PC-3 (cell line): ENCODE measurements around the gene KCND3. TPM values are rescaled to one million over a fixed set of nuclear protein-coding genes. Genes with fewer than 3 reads are reported as not detected.

Experiments
- ATAC-seq: fragments of 200-7000 bp; cut with Tn5 transposase; 2 replicates; pipeline ENCODE4 v1.9.1; 2020; ENCODE audit warnings: mild to moderate bottlenecking, moderate library complexity
- BruUV-seq: library from RNA; stranded (reverse); fragments of 400-500 nt; replicated peaks from 2 replicates; lab custom pipeline; 2021; lab: Mats Ljungman, UMichigan
- CTCF ChIA-PET: fragments of 300-600 bp; sonication (Branson Sonifier 250); formaldehyde crosslinking; loops from one replicate; lab custom pipeline; 2022; ENCODE audit warnings: antibody characterized with exemption; lab: Charles Lee
- POLR2A ChIA-PET: fragments of 300-600 bp; sonication (Branson Sonifier 250); formaldehyde crosslinking; loops from one replicate; lab custom pipeline; 2022; ENCODE audit warnings: antibody characterized with exemption; ENCODE audit not compliant: unreplicated experiment; lab: Charles Lee
- DNase-seq: peaks from one replicate; pipeline ENCODE4 v3.0.0-alpha.2; 2015
- H2AFZ ChIP-seq: fragments of 300-600 bp; sonication (generic); 2 replicates; pipeline ENCODE4 v1.6.0; 2016; ENCODE audit warnings: antibody characterized with exemption, low read length
- H3F3A ChIP-seq: fragments of 300-600 bp; sonication (generic); one replicate; pipeline ENCODE4 v1.6.0; 2017; ENCODE audit warnings: antibody characterized with exemption, low read length, control low read depth, mild to moderate bottlenecking; ENCODE audit not compliant: unreplicated experiment
- H3K27ac ChIP-seq: fragments of 300-600 bp; sonication (generic); 2 replicates; pipeline ENCODE4 v1.5.1; 2016; ENCODE audit warnings: mild to moderate bottlenecking, low read length
- H3K27me3 ChIP-seq: fragments of 300-600 bp; sonication (generic); 2 replicates; pipeline ENCODE4 v1.6.1; 2016; ENCODE audit warnings: low read length, mixed read lengths
- H3K36me3 ChIP-seq: fragments of 300-600 bp; sonication (generic); 2 replicates; pipeline ENCODE4 v1.6.1; 2016; ENCODE audit warnings: low read depth, mixed run types, low read length, mixed read lengths
- H3K4me1 ChIP-seq: fragments of 300-600 bp; sonication (generic); 2 replicates; pipeline ENCODE4 v1.5.1; 2016; ENCODE audit warnings: low read length; ENCODE audit not compliant: insufficient read depth
- H3K4me2 ChIP-seq: fragments of 300-600 bp; sonication (generic); 2 replicates; pipeline ENCODE4 v1.6.0; 2016; ENCODE audit warnings: low read length
- H3K4me3 ChIP-seq: fragments of 300-600 bp; sonication (generic); 2 replicates; pipeline ENCODE4 v1.5.1; 2016; ENCODE audit warnings: mild to moderate bottlenecking, low read length, mixed read lengths
- H3K79me2 ChIP-seq: fragments of 300-600 bp; sonication (generic); 2 replicates; pipeline ENCODE4 v1.6.1; 2017; ENCODE audit warnings: low read length, mixed read lengths
- H3K9ac ChIP-seq: fragments of 300-600 bp; sonication (generic); 2 replicates; pipeline ENCODE4 v1.6.0; 2016; ENCODE audit warnings: mild to moderate bottlenecking, low read length
- H3K9me2 ChIP-seq: fragments of 300-600 bp; sonication (generic); replicated peaks from 2 replicates; pipeline ENCODE4 v1.6.1; 2016; ENCODE audit warnings: mixed run types, low read length, mixed read lengths
- H3K9me3 ChIP-seq: fragments of 300-600 bp; sonication (generic); 2 replicates; pipeline ENCODE4 v1.6.1; 2016; ENCODE audit warnings: low read length, mixed read lengths
- H4K20me1 ChIP-seq: fragments of 300-600 bp; sonication (generic); 2 replicates; pipeline ENCODE4 v1.6.1; 2016; ENCODE audit warnings: low read length, mixed read lengths
- EZH2 ChIP-seq: fragments of 300-600 bp; sonication (generic); IDR thresholded peaks from one replicate; pipeline ENCODE4 v1.6.1; 2017; ENCODE audit warnings: antibody characterized with exemption, mild to moderate bottlenecking, low read length; ENCODE audit not compliant: unreplicated experiment
- EZH2phosphoT487 ChIP-seq: fragments of 300-600 bp; sonication (generic); IDR thresholded peaks from 2 replicates; pipeline ENCODE4 v1.6.1; 2018; ENCODE audit warnings: mild to moderate bottlenecking, antibody characterized with exemption, low read length, borderline replicate concordance
- intact Hi-C: fragments of 100-400 bp; cut with micrococcal nuclease; formaldehyde crosslinking; loops from 2 replicates; pipeline ENCODE4 v1.9.0; 2023
- total RNA-seq: library from RNA; depleted of rRNA; stranded (reverse); fragments of >200 nt; gene quantifications from 2 replicates; pipeline ENCODE4 v1.2.3, GENCODE V29; 2014
- TF ChIP-seq, protein P1 (sequence below): fragments of 300-600 bp; sonication (generic); conservative IDR thresholded peaks from 2 replicates; pipeline ENCODE4 v1.5.1; 2017; ENCODE audit warnings: antibody characterized with exemption, low read depth, mild to moderate bottlenecking, low read length

Gene KCND3
- total RNA-seq, 1 experiment from 2014 or later, result not detected

DNA sequence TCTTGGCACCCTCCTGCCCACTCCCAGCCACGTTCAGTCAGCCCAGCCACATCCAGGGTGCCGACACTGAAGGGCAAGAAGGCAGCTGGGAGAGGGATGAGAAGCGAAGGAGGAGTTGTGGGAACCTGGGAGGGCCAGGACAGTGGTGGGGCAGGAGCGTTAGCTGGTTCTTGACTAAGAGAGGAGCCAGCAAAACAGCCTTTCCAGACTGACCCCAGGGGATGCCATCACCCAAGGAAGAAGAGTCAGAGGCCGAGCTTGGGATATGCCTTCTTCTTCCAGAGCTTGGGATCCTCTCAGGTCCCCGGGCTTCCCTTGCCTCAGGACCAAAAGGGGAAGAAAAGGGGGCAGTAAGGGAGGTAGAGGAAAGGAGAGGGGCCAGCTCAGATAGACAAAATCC is 257.5 kb downstream of the KCND3 start:
- no peaks in the 10 kb centered on the region for H3K4me1 ChIP-seq
- BruUV-seq, result no TSS peak
- POLR2A ChIA-PET, result no interaction called here
- no peaks in the 10 kb centered on the region for H3K79me2 ChIP-seq
- H3K4me3 ChIP-seq, result no peak overlapping the region
- no peak for DNase-seq
- no peak for TF ChIP-seq EZH2
- TF ChIP-seq, protein P1, sequence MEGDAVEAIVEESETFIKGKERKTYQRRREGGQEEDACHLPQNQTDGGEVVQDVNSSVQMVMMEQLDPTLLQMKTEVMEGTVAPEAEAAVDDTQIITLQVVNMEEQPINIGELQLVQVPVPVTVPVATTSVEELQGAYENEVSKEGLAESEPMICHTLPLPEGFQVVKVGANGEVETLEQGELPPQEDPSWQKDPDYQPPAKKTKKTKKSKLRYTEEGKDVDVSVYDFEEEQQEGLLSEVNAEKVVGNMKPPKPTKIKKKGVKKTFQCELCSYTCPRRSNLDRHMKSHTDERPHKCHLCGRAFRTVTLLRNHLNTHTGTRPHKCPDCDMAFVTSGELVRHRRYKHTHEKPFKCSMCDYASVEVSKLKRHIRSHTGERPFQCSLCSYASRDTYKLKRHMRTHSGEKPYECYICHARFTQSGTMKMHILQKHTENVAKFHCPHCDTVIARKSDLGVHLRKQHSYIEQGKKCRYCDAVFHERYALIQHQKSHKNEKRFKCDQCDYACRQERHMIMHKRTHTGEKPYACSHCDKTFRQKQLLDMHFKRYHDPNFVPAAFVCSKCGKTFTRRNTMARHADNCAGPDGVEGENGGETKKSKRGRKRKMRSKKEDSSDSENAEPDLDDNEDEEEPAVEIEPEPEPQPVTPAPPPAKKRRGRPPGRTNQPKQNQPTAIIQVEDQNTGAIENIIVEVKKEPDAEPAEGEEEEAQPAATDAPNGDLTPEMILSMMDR, result no peak
- H3K36me3 ChIP-seq, result no peaks in the 10 kb centered on the region
- H3K27me3 ChIP-seq, result no peaks in the 10 kb centered on the region
- H3K9me2 ChIP-seq, result no peaks in the 10 kb centered on the region
- H3K27ac ChIP-seq, result no peak overlapping the region
- intact Hi-C loops, result no loop called here
- no peaks in the 10 kb centered on the region for H4K20me1 ChIP-seq
- no peak overlapping the region for H2AFZ ChIP-seq
- H3K9me3 ChIP-seq, result no peaks in the 10 kb centered on the region
- no peaks in the 10 kb centered on the region for H3F3A ChIP-seq
- H3K4me2 ChIP-seq, result no peak overlapping the region
- CTCF ChIA-PET, result no interaction called here
- ATAC-seq, result no peak
- H3K9ac ChIP-seq, result no peak overlapping the region

DNA sequence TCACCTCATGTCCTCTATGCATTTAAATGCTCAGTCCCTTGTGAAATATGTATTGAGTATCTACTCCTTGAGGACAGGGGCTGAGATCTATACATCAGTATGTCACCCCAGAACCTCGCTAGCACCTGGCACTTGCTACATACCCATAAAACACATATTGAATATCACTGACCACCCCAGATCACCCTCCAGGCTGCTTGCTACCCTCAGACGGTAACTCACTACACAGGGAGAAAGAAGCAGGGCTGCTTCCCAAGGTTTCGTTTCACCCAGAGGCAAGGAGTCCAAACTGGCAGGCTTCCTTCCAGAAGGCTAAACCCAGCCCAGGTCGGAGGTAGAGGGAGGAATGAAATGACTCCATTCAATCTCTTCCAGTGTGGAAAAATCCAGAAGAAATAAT is 258.8 kb downstream of the KCND3 start:
- intact Hi-C loops, result no loop called here
- H3K9ac ChIP-seq, result no peak overlapping the region
- no peak for TF ChIP-seq EZH2phosphoT487
- TF ChIP-seq, protein P1, result no peak
- no peak for TF ChIP-seq EZH2
- no peak overlapping the region for H3K4me2 ChIP-seq
- ATAC-seq, result no peak
- ChIA-PET CTCF (no interaction called here), POLR2A (no interaction called here)
- no peak for DNase-seq
- no peaks in the 10 kb centered on the region for H3K27me3 ChIP-seq
- H3K9me2 ChIP-seq, result no peaks in the 10 kb centered on the region
- H2AFZ ChIP-seq, result no peak overlapping the region
- H3K4me3 ChIP-seq, result no peak overlapping the region
- H3K4me1 ChIP-seq, result no peaks in the 10 kb centered on the region
- no peaks in the 10 kb centered on the region for H3K9me3 ChIP-seq
- no peak overlapping the region for H3K27ac ChIP-seq
- no peaks in the 10 kb centered on the region for H3K79me2 ChIP-seq
- H3K36me3 ChIP-seq, result no peaks in the 10 kb centered on the region
- BruUV-seq, result no TSS peak
- H3F3A ChIP-seq, result no peaks in the 10 kb centered on the region
- H4K20me1 ChIP-seq, result no peaks in the 10 kb centered on the region

DNA sequence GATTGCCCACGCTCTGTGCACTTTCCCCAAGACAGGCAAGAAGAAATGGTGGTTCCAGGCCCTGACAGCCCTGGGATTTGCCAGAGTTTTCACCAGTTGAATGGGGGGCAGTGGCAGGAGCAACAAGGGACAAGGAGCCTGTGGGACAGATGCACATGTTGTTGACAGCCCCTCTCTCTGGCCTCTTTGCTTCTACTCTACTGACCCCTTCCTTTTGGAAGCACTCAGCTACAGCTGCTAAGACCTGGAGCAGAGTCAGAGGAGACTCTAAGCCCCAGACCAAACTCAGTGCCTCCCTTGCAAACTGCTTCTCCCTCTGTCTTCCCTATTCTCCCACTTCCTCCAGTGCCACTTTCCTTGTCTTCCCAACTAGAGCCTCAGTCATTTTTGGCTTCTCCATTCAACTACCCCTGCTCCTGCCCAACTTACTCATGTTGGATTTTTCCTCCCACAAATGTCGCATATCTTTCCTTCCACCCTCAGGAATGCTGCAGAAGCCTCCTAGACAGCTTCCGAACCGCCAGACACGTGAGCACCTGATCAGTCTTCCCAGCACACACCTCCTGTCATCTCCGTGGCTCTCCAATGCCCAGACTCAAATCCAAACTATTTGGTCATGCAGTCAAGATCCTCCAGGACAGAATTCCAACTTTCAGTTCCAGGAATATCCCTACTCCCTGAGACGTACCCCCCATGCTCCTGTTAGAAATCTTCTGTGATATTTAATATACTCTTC is 259.4 kb downstream of the KCND3 start:
- H3K4me3 ChIP-seq, result no peak overlapping the region
- no peaks in the 10 kb centered on the region for H4K20me1 ChIP-seq
- H3K9me3 ChIP-seq, result no peaks in the 10 kb centered on the region
- H3K9me2 ChIP-seq, result no peaks in the 10 kb centered on the region
- TF ChIP-seq EZH2phosphoT487 (no peak), EZH2 (no peak)
- TF ChIP-seq, protein P1, result no peak
- ChIA-PET POLR2A (no interaction called here), CTCF (no interaction called here)
- no TSS peak for BruUV-seq
- H2AFZ ChIP-seq, result no peak overlapping the region
- H3K36me3 ChIP-seq, result no peaks in the 10 kb centered on the region
- ATAC-seq (no peak), DNase-seq (no peak)
- H3K27me3 ChIP-seq, result no peaks in the 10 kb centered on the region
- H3K4me1 ChIP-seq, result no peaks in the 10 kb centered on the region
- H3K79me2 ChIP-seq, result no peaks in the 10 kb centered on the region
- no peak overlapping the region for H3K27ac ChIP-seq
- H3K4me2 ChIP-seq, result no peak overlapping the region
- intact Hi-C loops, result no loop called here
- H3F3A ChIP-seq, result no peaks in the 10 kb centered on the region
- no peak overlapping the region for H3K9ac ChIP-seq
